Caki2 (cell line): ENCODE results near the gene ZDHHC14. TPM values are rescaled to one million over a fixed set of nuclear protein-coding genes. Genes with fewer than 3 reads are reported as not detected.

ENCODE experiments used
- DNase-seq: peaks from one replicate; pipeline ENCODE4 v3.0.0-alpha.2; 2015; ENCODE audit warnings: low read depth
- in situ Hi-C: cut with HindIII; loops from 2 replicates; pipeline ENCODE4 v1.10.0; 2016; ENCODE audit warnings: low sequenced_read_pairs, low pct_unique_long_range_greater_than_20kb, mixed read lengths
- total RNA-seq: library from RNA; depleted of rRNA; stranded (reverse); fragments of >200 nt; shearing (Covaris generic); gene quantifications from 2 replicates; pipeline ENCODE4 v1.2.3, GENCODE V29; 2014; ENCODE audit warnings: low replicate concordance

ZDHHC14 gene
- total RNA-seq, 1 experiment from 2014 or later = 9.8 TPM

DNA sequence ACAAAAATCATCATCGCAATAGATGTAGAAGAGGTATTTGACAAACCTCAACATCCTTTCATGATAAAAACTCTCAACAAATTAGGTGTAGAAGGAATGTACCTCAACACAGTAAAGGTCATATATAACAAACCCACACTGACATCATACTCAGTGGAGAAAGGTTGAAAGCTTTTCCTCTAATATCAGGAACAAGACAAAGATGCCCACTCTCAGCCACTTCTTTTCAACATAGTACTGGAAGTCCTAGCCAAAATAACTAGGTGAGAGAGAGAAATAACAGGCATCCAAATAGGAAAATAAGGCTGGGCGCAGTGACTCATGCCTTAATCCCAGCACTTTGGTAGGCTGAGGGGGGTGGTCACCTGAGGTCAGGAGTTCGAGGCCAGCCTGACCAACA is 95.8 kb downstream of the ZDHHC14 start:
- in situ Hi-C loops = no loop called here
- DNase-seq = no peak

DNA sequence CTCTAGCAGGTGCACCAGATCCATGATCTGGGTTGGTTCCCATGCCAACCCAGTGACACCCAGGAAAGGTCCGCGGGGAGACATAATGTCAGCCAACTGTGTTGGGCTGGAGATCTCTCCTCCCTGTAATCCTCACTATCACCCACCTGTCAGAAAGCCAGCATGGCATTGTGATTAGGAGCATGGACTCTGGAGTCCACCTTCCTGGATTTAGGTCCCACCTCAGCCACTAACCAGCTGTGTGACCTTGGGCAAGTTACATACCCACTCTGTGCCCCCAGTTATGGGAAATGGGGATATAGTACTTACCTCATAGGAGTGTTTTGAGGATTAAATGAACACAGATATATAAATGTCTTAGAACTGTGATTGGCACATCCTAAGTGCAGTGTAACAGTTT is 97.9 kb downstream of the ZDHHC14 start:
- DNase-seq = no peak
- in situ Hi-C loops = no loop called here

GRCh38 chr6:157479464-157480303 is 98.7 kb downstream of the ZDHHC14 start:
- no peak for DNase-seq
- in situ Hi-C loops = no loop called here

DNA sequence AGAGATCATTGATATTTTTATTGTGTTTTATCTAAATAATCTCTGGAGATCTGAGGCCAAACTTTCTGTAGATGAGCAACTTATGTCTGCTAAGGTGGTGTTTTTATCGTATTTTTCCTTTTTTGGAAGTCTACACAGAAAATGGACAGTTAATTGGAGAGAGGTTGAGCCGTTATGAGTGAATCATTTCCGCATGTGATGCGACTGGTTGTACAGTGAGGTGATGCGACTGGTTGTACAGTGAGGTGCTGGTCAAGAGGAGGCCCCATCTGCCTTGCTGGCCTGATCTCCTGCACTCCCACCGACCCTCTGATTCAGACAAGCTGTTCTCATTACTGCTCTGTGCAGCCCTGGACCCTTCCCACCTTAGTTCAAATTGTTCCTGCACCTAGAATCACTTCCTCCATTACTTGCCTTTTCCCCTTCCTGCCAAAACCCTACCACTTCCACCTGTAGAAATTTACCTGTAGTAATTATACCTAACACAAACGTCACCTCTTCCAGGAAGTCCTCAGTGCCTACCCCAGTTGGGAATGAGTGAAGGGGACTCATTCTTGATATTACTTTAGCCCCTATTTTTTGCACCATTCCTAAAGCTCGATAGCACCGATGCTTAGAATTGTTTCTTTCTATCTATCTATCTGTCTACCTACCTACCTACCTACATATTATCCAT is 100.3 kb downstream of the ZDHHC14 start:
- no peak for DNase-seq
- in situ Hi-C loops = no loop called here

DNA sequence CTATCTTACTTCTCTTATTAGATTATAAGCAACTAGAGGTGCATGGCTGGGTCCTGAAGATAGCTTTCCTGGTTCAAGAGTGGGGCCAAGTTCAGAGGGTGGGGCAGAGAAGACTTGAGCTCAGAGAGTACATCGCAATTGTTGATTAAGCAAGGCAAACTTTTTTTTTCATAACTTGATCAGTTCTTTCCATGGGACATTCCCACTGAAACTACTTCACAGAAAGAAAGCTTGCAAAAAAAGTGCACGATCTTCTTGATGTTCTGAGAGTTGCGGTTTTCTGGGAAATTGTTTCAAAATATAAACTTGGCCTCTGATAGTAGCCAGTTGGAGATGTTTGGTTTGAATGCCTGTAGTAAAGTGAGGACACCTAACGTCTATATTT is 100.9 kb downstream of the ZDHHC14 start:
- DNase-seq = no peak
- in situ Hi-C loops = no loop called here

DNA sequence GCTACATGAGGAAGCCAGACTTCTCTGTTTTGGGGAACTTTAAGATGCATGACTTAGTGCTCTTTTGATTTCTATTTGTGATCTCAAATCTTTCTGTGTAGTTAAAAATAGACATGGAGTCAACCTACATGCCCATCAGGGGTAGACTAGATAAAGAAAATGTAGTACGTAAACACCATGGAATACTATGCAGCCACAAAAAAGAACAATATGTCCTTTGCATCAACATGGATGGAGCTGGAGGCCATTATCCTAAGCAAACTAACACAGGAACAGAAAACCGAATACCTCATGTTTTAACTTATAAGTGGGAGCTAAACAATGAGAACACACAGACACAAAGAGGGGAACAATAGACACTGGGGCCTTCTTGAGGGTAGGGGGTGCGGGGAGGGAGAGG is 102.8 kb downstream of the ZDHHC14 start:
- in situ Hi-C loops = no loop called here
- DNase-seq = no peak

GRCh38 chr6:157484181-157484580 is 103.2 kb downstream of the ZDHHC14 start:
- in situ Hi-C loops = no loop called here

GRCh38 chr6:157486572-157486971 is 105.6 kb downstream of the ZDHHC14 start:
- in situ Hi-C loops = no loop called here
- no peak for DNase-seq

More at GRCh38 chr6:157484181-157484580, 103.2 kb downstream of the ZDHHC14 start:
- DNase-seq = no peak

GRCh38 chr6:157487110-157487773 is 106.3 kb downstream of the ZDHHC14 start:
- in situ Hi-C loops = no loop called here
- no peak for DNase-seq

DNA sequence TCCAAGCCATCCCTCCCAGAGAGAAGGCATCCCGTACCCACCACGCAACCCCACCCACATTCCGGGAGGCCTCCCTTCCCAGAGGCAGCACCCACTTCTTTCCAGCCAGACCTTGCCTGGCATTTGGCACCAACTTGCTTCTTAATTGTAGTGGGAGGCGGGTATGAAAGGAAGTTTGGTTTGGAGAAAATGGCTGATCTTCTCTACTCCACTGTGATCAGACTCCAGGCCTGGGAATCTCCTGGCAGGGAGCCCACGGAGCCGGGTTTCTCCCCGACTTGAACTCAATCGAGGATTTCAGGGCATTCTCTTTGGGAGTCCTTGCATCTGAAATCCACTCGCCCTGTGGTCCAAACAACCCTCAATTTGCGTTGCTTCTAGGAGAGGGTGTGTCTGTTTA is 107.1 kb downstream of the ZDHHC14 start:
- no peak for DNase-seq
- in situ Hi-C loops = no loop called here

GRCh38 chr6:157488716-157489118 is 107.7 kb downstream of the ZDHHC14 start:
- in situ Hi-C loops = no loop called here
- DNase-seq = no peak

DNA sequence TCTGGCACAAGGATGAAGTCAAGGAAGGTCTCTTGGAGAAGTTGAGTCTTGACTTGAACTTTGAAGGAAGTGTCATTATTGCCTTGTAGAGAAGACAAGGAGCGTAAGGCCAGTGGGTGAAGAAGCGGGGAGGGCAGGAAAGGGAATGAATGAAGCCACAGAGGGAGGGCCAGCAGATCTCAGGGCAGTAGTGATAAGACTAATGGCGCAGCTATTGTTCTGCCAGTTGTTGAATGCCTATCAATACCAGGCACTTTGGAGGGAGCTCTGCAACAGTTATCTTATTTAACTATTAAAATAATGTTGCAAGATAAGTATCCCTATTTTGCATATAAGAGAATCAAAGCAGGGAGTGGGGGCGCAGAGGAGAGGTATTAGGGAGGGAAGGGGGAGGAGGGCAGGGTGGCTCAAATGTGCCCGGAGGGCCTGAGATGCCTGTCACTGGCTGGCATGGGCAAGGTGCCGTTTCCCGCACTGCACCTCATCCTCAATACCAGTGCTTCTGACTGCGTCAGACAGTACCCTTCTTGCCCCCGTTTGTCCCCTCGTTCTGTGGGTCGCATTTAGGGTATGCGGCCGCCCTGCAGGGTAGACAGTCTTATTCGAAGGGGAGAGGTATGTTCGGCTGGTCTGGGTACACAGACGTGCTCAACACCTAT is 109.8 kb downstream of the ZDHHC14 start:
- in situ Hi-C loops = no loop called here

DNA sequence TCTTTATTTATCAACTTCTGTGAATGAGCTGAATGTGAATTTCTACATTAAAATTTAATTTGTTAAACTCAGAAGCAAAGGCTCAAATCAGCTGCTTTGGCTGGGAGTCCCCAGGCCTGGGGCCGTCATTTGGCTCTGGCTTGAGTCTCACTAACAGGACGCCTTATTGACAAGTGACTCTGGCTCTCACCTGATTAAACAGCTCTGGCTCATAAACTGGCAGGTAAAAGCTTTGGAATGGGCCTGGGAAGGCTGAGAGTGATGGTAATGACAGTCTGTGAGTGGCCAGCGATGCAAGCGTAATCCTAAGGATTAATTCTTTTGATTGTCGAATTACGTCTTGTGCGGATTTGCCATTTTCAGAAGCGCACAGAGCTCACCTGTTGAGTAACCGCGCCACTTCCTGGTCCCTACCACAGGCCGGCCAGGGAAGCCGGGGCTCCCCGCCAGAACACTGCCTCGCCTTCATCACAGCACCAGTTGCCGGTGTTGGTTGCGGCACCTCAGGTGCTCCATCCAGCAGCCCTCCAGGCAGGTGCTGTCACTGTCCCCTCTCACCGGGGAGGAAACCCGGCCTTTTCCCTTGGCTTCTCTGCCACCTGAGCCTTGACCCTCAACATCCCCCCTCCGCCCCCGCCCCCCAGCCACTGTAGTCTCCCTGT is 110.7 kb downstream of the ZDHHC14 start:
- no peak for DNase-seq
- in situ Hi-C loops = no loop called here

More for the DNA sequence above, 109.8 kb downstream of the ZDHHC14 start:
- DNase-seq = no peak

DNA sequence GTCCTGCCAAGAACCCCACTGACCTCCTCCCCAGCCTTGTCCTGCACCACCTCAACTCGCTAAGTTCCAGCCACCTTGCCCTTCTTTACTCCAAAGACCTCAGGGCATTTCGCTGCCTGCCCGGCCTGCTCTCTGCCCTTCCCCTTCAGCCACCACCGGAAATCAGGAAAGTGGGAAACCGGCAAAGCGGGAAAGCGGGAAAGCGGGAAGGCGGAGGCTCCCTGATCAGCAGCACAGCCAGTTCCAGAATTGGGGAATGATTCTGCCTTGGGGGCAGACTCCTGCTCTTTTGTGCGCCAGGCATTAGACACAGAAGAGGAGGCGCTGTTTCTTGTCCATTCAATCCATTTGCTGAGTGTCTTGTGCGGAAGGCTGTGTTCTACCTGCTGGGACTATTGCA is 111.3 kb downstream of the ZDHHC14 start:
- DNase-seq = no peak
- in situ Hi-C loops = no loop called here

GRCh38 chr6:157492741-157493140 is 111.8 kb downstream of the ZDHHC14 start:
- in situ Hi-C loops = no loop called here
- DNase-seq = no peak

GRCh38 chr6:157493173-157493572 is 112.2 kb downstream of the ZDHHC14 start:
- DNase-seq = no peak
- in situ Hi-C loops = no loop called here

- in situ Hi-C loops = no loop called here
- no peak for DNase-seq
These were observed 112.6 kb downstream of the ZDHHC14 start for GRCh38 chr6:157493576-157493975.

- DNase-seq = no peak
- in situ Hi-C loops = no loop called here
These were observed 113.2 kb downstream of the ZDHHC14 start for GRCh38 chr6:157494132-157494710.
